Left lung (tissue), 10 donors: ENCODE results near the gene ZCRB1. TPM values are rescaled to one million over a fixed set of nuclear protein-coding genes. Genes with fewer than 3 reads are reported as not detected.
"Not testable (repeated sequence)": the region's sequence is repeated elsewhere in the genome, so short reads cannot be mapped to it uniquely, and the experiment has no call there.

Source experiments
- ATAC-seq: fragments of 200-7000 bp; cut with Tn5 transposase; one replicate; pipeline ENCODE4 v1.9.1; 2020; ENCODE audit warnings: moderate library complexity
- DNase-seq, 4 donors: peaks; one replicate each; pipeline ENCODE4 v3.0.0-alpha.2; 2013 to 2020
- H3K27ac ChIP-seq, 2 donors: fragments of 200-600 bp; sonication (generic) in 1 of 2; one replicate each; pipeline versions ENCODE4 v1.5.0 to v1.8.0; 2020 to 2021
- H3K27me3 ChIP-seq, 2 donors: fragments of 200-600 bp; sonication (generic) in 1 of 2; one replicate each; pipeline versions ENCODE4 v1.5.0 to v1.8.0; 2020 to 2021
- H3K36me3 ChIP-seq, 2 donors: fragments of 200-600 bp; sonication (generic) in 1 of 2; one replicate each; pipeline versions ENCODE4 v1.5.0 to v1.8.0; 2020 to 2021
- H3K4me1 ChIP-seq, 2 donors: fragments of 200-600 bp; one replicate each; pipeline ENCODE4 v1.8.0; 2021
- H3K4me3 ChIP-seq, 2 donors: fragments of 200-600 bp; sonication (generic) in 1 of 2; one replicate each; pipeline versions ENCODE4 v1.5.0 to v1.8.0; 2020 to 2021; ENCODE audit warnings: mild to moderate bottlenecking in 1 of 2
- H3K9me3 ChIP-seq, 2 donors: fragments of 200-600 bp; sonication (generic) in 1 of 2; one replicate each; pipeline versions ENCODE4 v1.5.0 to v1.8.0; 2020 to 2021
- intact Hi-C, 2 donors: fragments of 100-400 bp; cut with DNase I; formaldehyde crosslinking; loops; one replicate each; pipeline versions ENCODE4 v1.11.2 to v1.14.2; 2022
- polyA plus RNA-seq, 6 donors: library from polyadenylated mRNA; unstranded; fragments of 120-200 nt; gene quantifications; one replicate each; pipeline ENCODE4 v1.2.1, GENCODE V29; 2013; ENCODE audit not compliant: insufficient read length in 6 of 6
- total RNA-seq, 2 donors: library from RNA; stranded (reverse); fragmentation: NEBNext Ultra II Directional; extraction: Animal tissue kit (Norgen Biotek cat#: 25700); gene quantifications; one replicate each; pipeline ENCODE4 v1.2.1, GENCODE V29; 2021
- TF ChIP-seq, protein P1 (sequence below), 2 donors: fragments of 200-600 bp; sonication (generic) in 1 of 2; IDR thresholded peaks; one replicate each; pipeline versions ENCODE4 v1.5.0 to v1.8.0; 2021; ENCODE audit warnings: antibody characterized with exemption in 2 of 2
- donor health status: DM: no; HTN: yes; CAD: no.
- donor health status: DM: no; HTN: no; CAD: no.

Gene ZCRB1
- total and polyA plus RNA-seq, 8 donors: 34.8 to 87.6 (median 80.5) TPM

DNA sequence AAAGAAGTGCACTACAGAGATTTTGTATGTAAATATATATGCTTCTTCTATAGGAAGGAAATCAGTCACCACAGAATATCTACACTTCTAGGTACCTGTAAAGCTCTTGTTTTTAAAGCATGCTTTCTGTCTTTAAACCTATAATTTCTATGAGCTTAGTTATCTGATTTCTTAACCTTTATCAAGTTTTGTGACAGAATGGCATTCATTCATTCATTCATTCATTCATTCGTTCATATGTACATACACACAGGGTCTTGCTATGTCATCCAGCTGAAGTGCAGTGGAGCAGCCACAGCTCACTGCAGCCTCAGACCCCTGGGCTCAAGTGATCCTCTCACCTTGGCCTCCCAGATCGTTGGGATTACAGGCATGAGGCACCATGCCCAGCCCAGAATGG is 16.1 kb upstream of the ZCRB1 start:
- DNase-seq: no peak
- no peaks in the 10 kb centered on the region for H3K4me1 ChIP-seq
- intact Hi-C loops: no loop called here
- ATAC-seq: no peak
- no peaks in the 10 kb centered on the region for H3K9me3 ChIP-seq
- H3K4me3 ChIP-seq: no peak overlapping the region
- TF ChIP-seq, protein P1, sequence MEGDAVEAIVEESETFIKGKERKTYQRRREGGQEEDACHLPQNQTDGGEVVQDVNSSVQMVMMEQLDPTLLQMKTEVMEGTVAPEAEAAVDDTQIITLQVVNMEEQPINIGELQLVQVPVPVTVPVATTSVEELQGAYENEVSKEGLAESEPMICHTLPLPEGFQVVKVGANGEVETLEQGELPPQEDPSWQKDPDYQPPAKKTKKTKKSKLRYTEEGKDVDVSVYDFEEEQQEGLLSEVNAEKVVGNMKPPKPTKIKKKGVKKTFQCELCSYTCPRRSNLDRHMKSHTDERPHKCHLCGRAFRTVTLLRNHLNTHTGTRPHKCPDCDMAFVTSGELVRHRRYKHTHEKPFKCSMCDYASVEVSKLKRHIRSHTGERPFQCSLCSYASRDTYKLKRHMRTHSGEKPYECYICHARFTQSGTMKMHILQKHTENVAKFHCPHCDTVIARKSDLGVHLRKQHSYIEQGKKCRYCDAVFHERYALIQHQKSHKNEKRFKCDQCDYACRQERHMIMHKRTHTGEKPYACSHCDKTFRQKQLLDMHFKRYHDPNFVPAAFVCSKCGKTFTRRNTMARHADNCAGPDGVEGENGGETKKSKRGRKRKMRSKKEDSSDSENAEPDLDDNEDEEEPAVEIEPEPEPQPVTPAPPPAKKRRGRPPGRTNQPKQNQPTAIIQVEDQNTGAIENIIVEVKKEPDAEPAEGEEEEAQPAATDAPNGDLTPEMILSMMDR (IDR thresholded peaks at IDR 0.05): no peak
- no peak overlapping the region for H3K27ac ChIP-seq
- peaks cover 0 to 12% of the 10 kb centered on the region in 2 donors for H3K36me3 ChIP-seq
- no peaks in the 10 kb centered on the region for H3K27me3 ChIP-seq

DNA sequence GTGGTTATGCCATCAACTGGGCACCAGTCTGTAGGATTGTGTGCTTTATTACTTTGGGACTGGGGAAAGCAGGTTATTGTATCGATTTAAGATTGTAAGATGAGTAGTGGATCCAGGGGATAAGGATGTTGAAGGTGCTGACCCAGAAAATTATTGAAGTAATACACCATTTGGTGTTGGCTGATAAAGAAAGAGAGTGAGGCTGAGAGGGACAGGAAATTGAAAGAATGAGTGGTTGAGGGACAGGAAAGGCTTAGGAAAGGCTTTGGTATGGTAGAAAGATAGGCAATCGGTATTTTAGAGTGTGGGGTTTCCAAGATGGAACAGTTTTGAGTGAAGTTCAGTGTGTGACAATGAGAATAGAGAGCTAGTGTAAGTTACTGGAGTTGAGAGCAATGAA is 12.4 kb upstream of the ZCRB1 start:
- no peaks in the 10 kb centered on the region for H3K9me3 ChIP-seq
- intact Hi-C loops: loop anchor here in 1 of 2 donors (10.0 kb wide), 1 partner anchor 203 kb away; no protein-coding TSS in a partner anchor
- TF ChIP-seq, protein P1 (IDR thresholded peaks at IDR 0.05): no peak
- peaks cover 0 to 11% of the 10 kb centered on the region in 2 donors for H3K4me1 ChIP-seq
- ATAC-seq (no peak), DNase-seq (no peak)
- H3K4me3 ChIP-seq: no peak overlapping the region
- no peaks in the 10 kb centered on the region for H3K27me3 ChIP-seq
- H3K27ac ChIP-seq: no peak overlapping the region
- H3K36me3 ChIP-seq: peaks cover 0 to 24% of the 10 kb centered on the region in 2 donors

DNA sequence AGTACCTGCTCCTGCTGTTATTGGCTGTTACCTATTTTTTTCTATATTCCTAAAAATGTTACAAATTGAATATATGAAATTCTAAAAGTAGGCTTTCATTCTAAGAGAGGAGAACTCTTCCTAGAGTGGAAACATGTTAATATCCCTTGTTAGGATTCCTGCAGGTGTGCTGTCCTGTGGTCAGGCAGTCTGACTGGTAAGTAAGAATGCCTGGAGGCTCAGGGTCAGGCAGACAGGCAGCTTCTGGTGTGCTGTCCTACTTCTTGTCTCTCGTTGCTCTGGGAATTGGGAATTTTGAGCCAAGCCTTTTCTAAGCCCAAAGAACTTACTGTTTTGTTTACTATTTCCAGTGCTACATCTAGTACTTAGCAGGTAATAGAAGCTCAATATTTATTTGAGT is 10.4 kb upstream of the ZCRB1 start:
- ATAC-seq (no peak), DNase-seq (no peak)
- peaks cover 0 to 13% of the 10 kb centered on the region in 2 donors for H3K4me1 ChIP-seq
- no peak overlapping the region for H3K4me3 ChIP-seq
- TF ChIP-seq, protein P1 (IDR thresholded peaks at IDR 0.05): no peak
- no peaks in the 10 kb centered on the region for H3K27me3 ChIP-seq
- H3K36me3 ChIP-seq: peaks cover 0 to 24% of the 10 kb centered on the region in 2 donors
- intact Hi-C loops: loop anchor here in 1 of 2 donors (10.0 kb wide), 1 partner anchor 201 kb away; no protein-coding TSS in a partner anchor
- no peaks in the 10 kb centered on the region for H3K9me3 ChIP-seq
- no peak overlapping the region for H3K27ac ChIP-seq

DNA sequence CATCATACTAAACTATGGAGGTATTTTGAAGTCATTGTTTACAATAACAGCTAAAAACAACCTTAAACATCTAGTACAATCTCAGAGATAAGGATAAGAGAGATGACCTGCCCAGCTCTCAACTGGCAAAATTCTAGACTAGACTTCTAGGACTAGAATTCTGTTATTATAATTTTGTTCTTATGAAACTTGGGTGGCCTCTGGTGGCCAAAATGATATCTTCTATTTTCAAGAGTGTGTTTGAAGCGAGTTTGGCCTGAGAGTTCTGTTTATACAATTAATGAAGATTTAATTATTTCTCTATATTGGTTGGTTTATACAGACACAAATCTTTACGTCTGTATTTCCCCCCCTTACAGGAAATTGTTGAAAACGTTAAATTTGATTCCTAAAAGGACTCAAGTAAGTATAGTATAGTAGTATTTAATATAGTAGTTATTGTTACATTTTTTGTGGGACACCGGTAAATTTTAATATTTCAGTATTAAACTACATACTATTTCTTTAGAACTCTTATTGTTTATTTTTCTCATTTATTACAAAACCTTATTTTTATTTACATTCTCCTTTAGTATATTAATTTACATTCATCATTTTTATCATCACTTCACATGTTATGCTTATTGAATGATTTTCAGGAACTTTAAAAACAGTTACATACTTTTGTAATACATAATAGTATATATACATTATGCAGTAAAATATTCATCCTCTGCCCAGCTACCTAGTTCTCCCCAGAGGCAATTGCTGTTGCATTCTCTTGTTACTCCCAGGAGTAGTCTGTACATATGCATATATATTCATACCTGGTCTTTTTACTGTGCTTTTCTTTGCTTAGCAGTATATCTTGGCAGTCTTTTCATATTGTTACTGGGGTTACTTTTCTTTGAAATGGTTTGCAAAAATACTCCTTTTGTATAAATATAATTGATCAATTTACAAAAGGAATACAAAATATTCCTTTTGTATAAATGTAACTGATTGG is 6.7 kb upstream of the ZCRB1 start:
- Histone ChIP-seq H3K27ac (no peak overlapping the region), H3K4me1 (peaks cover 0 to 35% of the 10 kb centered on the region in 2 donors), H3K36me3 (peaks cover 0 to 17% of the 10 kb centered on the region in 2 donors), H3K9me3 (no peaks in the 10 kb centered on the region), H3K27me3 (no peaks in the 10 kb centered on the region), H3K4me3 (no peak overlapping the region)
- peak in 2 of 4 donors; percentile 27 to 56 for DNase-seq
- intact Hi-C loops: loop anchor here in 1 of 2 donors (10.0 kb wide), 1 partner anchor 198 kb away; no protein-coding TSS in a partner anchor
- TF ChIP-seq, protein P1 (IDR thresholded peaks at IDR 0.05): peak; percentile 46 to 61
- ATAC-seq: peak; percentile 77

DNA sequence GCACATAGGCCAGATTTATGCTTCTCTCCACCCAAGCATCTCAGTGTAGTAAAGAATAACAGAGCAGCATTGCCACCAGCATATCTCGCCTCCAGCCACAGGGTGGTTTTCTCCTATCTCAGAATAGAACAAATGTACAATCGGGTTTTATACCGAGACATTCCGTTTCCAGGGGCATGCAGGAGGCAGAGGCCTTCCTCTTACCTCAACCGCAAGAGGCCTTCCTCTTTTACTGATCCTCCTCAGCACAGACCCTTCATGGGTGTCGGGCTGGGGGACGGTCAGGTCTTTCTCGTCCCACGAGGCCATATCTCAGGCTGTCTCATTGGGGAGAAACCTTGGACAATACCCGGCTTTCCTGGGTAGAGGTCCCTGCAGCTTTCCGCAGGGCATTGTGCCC is 4.2 kb upstream of the ZCRB1 start:
- H3K27ac ChIP-seq, H3K27me3 ChIP-seq, H3K36me3 ChIP-seq, DNase-seq, H3K9me3 ChIP-seq, ATAC-seq, H3K4me3 ChIP-seq: not testable (repeated sequence)
- H3K4me1 ChIP-seq: peaks cover 12 to 51% of the 10 kb centered on the region in 2 donors
- intact Hi-C loops: loop anchor here in 1 of 2 donors (10.0 kb wide), 1 partner anchor 195 kb away; no protein-coding TSS in a partner anchor
